ENCODE results near the gene PLTP. TPM values are rescaled to one million over a fixed set of nuclear protein-coding genes. Genes with fewer than 3 reads are reported as not detected.
"Not testable (repeated sequence)": the region's sequence is repeated elsewhere in the genome, so short reads cannot be mapped to it uniquely, and the experiment has no call there.

PLTP gene
- polyA plus RNA-seq, 1 donor from 2014 or later, result 1.3 TPM

GRCh38 chr20:45902199-45902701 lies 9.7 kb downstream of the PLTP start:
- H3K36me3 Mint-ChIP-seq, result no peaks in the 10 kb centered on the region
- peak overlapping the region in 1 of 4 donors; percentile 67 for H3K4me3 Mint-ChIP-seq
- peaks cover 10 to 12% (median 12%) of the 10 kb centered on the region in 3 donors for H3K4me1 Mint-ChIP-seq
- no peaks in the 10 kb centered on the region for H3K27me3 Mint-ChIP-seq
- H3K9me3 Mint-ChIP-seq, result no peaks in the 10 kb centered on the region
- H3K27ac Mint-ChIP-seq, result peak overlapping the region in 1 of 3 donors; percentile 59

GRCh38 chr20:45901332-45901731 lies 10.6 kb downstream of the PLTP start:
- not testable (repeated sequence) for H3K9me3 Mint-ChIP-seq, H3K36me3 Mint-ChIP-seq, H3K4me3 Mint-ChIP-seq, H3K27ac Mint-ChIP-seq, H3K27me3 Mint-ChIP-seq
- H3K4me1 Mint-ChIP-seq, result peaks cover 10 to 12% (median 11%) of the 10 kb centered on the region in 3 donors

GRCh38 chr20:45899046-45899835 lies 12.7 kb downstream of the PLTP start:
- Mint-ChIP-seq H3K4me3 (no peak overlapping the region), H3K4me1 (peaks cover 10 to 12% (median 11%) of the 10 kb centered on the region in 3 donors), H3K9me3 (no peaks in the 10 kb centered on the region), H3K36me3 (no peaks in the 10 kb centered on the region), H3K27ac (no peak overlapping the region), H3K27me3 (no peaks in the 10 kb centered on the region)

- no peaks in the 10 kb centered on the region for H3K27me3 Mint-ChIP-seq
- H3K9me3 Mint-ChIP-seq, result no peaks in the 10 kb centered on the region
- peaks cover 9 to 14% (median 12%) of the 10 kb centered on the region in 3 donors for H3K4me1 Mint-ChIP-seq
- H3K36me3 Mint-ChIP-seq, result no peaks in the 10 kb centered on the region
- H3K4me3 Mint-ChIP-seq, result no peak overlapping the region
- H3K27ac Mint-ChIP-seq, result no peak overlapping the region
These were observed 13.7 kb downstream of the PLTP start for GRCh38 chr20:45898285-45898684.

GRCh38 chr20:45897692-45898091 lies 14.3 kb downstream of the PLTP start:
- Mint-ChIP-seq H3K27me3 (no peaks in the 10 kb centered on the region), H3K9me3 (no peaks in the 10 kb centered on the region), H3K27ac (no peak overlapping the region), H3K36me3 (no peaks in the 10 kb centered on the region), H3K4me3 (no peak overlapping the region), H3K4me1 (peaks cover 10 to 18% (median 15%) of the 10 kb centered on the region in 3 donors)

- H3K27ac Mint-ChIP-seq, result no peak overlapping the region
- no peaks in the 10 kb centered on the region for H3K27me3 Mint-ChIP-seq
- no peaks in the 10 kb centered on the region for H3K9me3 Mint-ChIP-seq
- peaks cover 11 to 18% (median 15%) of the 10 kb centered on the region in 3 donors for H3K4me1 Mint-ChIP-seq
- H3K36me3 Mint-ChIP-seq, result no peaks in the 10 kb centered on the region
- no peak overlapping the region for H3K4me3 Mint-ChIP-seq
These were observed 14.7 kb downstream of the PLTP start for GRCh38 chr20:45897289-45897688.

- no peak overlapping the region for H3K27ac Mint-ChIP-seq
- H3K4me1 Mint-ChIP-seq, result peaks cover 12 to 18% (median 15%) of the 10 kb centered on the region in 3 donors
- H3K9me3 Mint-ChIP-seq, result no peaks in the 10 kb centered on the region
- H3K36me3 Mint-ChIP-seq, result no peaks in the 10 kb centered on the region
- H3K4me3 Mint-ChIP-seq, result no peak overlapping the region
- no peaks in the 10 kb centered on the region for H3K27me3 Mint-ChIP-seq
These were observed 15.3 kb downstream of the PLTP start for GRCh38 chr20:45896641-45897161.

- Mint-ChIP-seq H3K9me3 (no peaks in the 10 kb centered on the region), H3K27ac (no peak overlapping the region), H3K4me3 (peak overlapping the region in 1 of 4 donors; percentile 86), H3K36me3 (peaks cover 2% of the 10 kb centered on the region), H3K27me3 (no peaks in the 10 kb centered on the region), H3K4me1 (peaks cover 20 to 23% (median 21%) of the 10 kb centered on the region in 3 donors)
These were observed 17.2 kb downstream of the PLTP start for GRCh38 chr20:45894797-45895196.

GRCh38 chr20:45893831-45894230 lies 18.1 kb downstream of the PLTP start:
- H3K36me3 Mint-ChIP-seq, result peaks cover 2% of the 10 kb centered on the region
- H3K27ac Mint-ChIP-seq, result peak overlapping the region in 1 of 3 donors; percentile 77
- H3K4me3 Mint-ChIP-seq, result peak overlapping the region in 1 of 4 donors; percentile 86

GRCh38 chr20:45892828-45893500 lies 19.0 kb downstream of the PLTP start:
- H3K9me3 Mint-ChIP-seq, result no peaks in the 10 kb centered on the region
- no peaks in the 10 kb centered on the region for H3K27me3 Mint-ChIP-seq
- H3K27ac Mint-ChIP-seq, result peak overlapping the region; percentile 71 to 96 (median 86)
- peaks cover 22 to 27% (median 23%) of the 10 kb centered on the region in 3 donors for H3K4me1 Mint-ChIP-seq
- H3K36me3 Mint-ChIP-seq, result peaks cover 2% of the 10 kb centered on the region
- H3K4me3 Mint-ChIP-seq, result peak overlapping the region; percentile 93 to 100 (median 99)

More at GRCh38 chr20:45893831-45894230, 18.1 kb downstream of the PLTP start:
- Mint-ChIP-seq H3K9me3 (no peaks in the 10 kb centered on the region), H3K27me3 (no peaks in the 10 kb centered on the region), H3K4me1 (peaks cover 22 to 25% (median 23%) of the 10 kb centered on the region in 3 donors)

- peak overlapping the region in 2 of 3 donors; percentile 86 to 96 for H3K27ac Mint-ChIP-seq
These were observed 19.7 kb downstream of the PLTP start for GRCh38 chr20:45892049-45892825.

GRCh38 chr20:45890985-45891983 lies 20.7 kb downstream of the PLTP start, which contains the start of the genes CTSA and NEURL2:
CTSA (plus strand) TSS chr20:45891335; CDS start chr20:45891569, 234 bp downstream.
NEURL2 (minus strand) TSS chr20:45891208; CDS start chr20:45890991, 217 bp downstream.
- H3K4me1 Mint-ChIP-seq, result peaks cover 24 to 27% (median 27%) of the 10 kb centered on the region in 3 donors
- H3K4me3 Mint-ChIP-seq, result peak within 1 kb of the TSS; percentile 93 to 100 (median 99)
- peaks cover 2% of the 10 kb centered on the region for H3K36me3 Mint-ChIP-seq
- H3K27me3 Mint-ChIP-seq, result no peaks in the 10 kb centered on the region
- H3K9me3 Mint-ChIP-seq, result no peaks in the 10 kb centered on the region
- peak within 1 kb of the TSS; percentile 94 to 97 (median 96) for H3K27ac Mint-ChIP-seq

More at GRCh38 chr20:45892049-45892825, 19.7 kb downstream of the PLTP start:
- peaks cover 2% of the 10 kb centered on the region for H3K36me3 Mint-ChIP-seq
- peak overlapping the region; percentile 93 to 100 (median 99) for H3K4me3 Mint-ChIP-seq
- H3K27me3 Mint-ChIP-seq, result no peaks in the 10 kb centered on the region
- peaks cover 23 to 27% (median 23%) of the 10 kb centered on the region in 3 donors for H3K4me1 Mint-ChIP-seq
- no peaks in the 10 kb centered on the region for H3K9me3 Mint-ChIP-seq

Measured in IgD-negative memory B cell (primary cell).